ENCODE data around the gene CPD.

CPD gene

DNA sequence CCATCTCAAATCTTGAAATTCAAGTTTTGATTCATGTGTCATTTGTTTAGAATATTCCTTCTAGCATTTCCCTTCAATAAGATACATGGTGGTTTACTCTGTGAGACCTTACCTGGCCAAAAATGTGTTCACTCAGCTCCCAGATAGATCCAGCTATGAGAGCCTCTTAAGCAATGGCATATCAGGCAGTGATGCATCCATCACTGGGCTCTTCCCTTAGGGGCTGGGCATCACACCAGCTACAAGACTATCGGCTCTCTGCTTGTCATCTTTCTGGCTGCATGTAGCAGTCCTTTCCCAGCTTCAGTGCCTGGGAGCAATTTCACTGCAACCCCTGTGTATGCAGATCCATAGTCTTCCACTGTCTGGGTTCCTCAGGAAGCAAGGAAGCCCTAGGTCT lies 139.1 kb downstream of the CPD start:
- no peak for DNase-seq

DNA sequence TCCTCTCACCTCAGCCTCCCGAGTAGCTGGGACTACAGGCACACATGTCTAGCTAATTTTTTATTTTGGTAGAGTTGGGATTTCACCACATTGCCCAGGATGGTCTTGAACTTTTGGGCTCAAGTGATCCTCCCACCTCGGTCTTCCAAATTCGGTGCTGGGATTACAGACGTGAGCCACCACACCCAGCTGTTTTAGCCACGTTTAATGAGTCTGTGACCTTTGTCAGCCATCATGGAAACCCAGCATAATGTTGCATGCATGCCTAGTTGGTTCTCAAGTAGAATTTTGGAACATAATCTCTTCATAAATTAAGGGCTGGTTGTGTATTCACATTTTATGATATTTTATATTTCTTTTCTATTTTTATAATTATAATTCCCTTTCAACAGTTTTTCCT lies 140.4 kb downstream of the CPD start:
- no peak for DNase-seq
